Suppressor macrophage (primary cell): ENCODE measurements around the gene ZNF423.

Source experiments
- DNase-seq, 4 experiments: peaks; one replicate each; pipeline ENCODE4 v3.0.0-alpha.2; 2020 to 2022

ZNF423 gene

DNA sequence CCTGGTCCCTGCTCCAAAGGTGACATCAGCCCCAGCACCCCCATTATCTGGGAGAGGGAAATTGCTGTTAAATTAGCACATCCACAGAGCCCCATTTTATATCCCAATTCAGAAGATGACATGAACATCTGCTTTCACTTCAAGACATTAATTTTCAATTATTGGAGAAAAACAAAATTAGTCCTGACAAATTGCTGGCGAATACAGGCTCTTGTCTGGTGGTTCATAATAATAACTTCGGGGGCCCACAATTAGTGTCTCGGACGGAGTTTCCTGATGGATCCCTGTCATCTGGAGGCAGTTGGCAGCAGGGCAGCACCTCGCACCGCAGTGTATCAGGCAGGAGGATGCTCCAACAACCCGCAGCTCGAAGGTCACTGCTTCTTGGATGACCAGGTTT, 7.4 kb downstream of the ZNF423 start:
- no peak for DNase-seq

DNA sequence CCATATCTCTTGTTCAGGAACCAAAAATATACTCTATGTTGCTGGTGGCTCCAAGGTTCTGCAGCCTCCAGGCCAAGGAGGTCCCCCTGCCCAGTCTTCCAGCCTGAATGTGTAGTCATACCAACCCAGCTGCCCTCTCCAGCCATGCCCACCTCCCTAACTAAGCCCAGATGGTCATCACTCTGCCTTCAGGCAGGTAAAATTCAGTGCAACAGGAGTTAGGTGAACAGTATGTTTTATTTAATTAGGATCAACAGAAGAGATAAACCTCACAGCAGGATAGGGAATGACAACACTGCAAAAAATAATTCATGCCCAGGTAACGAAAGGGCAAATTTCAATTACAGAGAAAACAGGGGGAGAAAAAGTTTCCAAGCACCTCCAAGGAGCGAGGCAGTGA, 9.1 kb downstream of the ZNF423 start:
- DNase-seq, result no peak

- DNase-seq, result no peak
Observed at GRCh38 chr16:49844359-49844758, 11.6 kb downstream of the ZNF423 start.

- no peak for DNase-seq
Observed at GRCh38 chr16:49843758-49844157, 12.2 kb downstream of the ZNF423 start.

GRCh38 chr16:49842972-49843371, 12.9 kb downstream of the ZNF423 start:
- no peak for DNase-seq

- no peak for DNase-seq
Observed at GRCh38 chr16:49839017-49839825, 16.7 kb downstream of the ZNF423 start.

GRCh38 chr16:49838441-49839016, 17.4 kb downstream of the ZNF423 start:
- no peak for DNase-seq

- DNase-seq, result no peak
Observed at GRCh38 chr16:49837688-49838410, 18.1 kb downstream of the ZNF423 start.

DNA sequence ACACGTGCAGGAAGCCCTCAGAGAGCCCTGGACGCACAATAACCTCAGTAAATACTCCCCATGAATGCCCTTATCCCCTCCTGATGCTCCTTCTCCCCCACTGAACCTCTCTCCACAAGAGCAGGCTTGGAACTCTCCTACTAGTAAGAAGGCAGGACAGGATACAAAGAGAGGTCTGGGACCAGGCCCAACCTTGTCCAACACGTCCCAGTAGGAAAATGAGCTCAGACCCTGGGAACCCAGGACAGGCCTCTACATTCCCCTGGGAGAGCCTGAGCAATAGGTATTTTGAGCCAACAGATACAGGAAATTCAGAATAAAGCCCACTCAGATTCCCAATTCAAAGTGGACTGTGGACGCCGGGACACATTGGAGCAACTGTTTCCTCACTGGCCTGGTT, 19.2 kb downstream of the ZNF423 start:
- no peak for DNase-seq

DNA sequence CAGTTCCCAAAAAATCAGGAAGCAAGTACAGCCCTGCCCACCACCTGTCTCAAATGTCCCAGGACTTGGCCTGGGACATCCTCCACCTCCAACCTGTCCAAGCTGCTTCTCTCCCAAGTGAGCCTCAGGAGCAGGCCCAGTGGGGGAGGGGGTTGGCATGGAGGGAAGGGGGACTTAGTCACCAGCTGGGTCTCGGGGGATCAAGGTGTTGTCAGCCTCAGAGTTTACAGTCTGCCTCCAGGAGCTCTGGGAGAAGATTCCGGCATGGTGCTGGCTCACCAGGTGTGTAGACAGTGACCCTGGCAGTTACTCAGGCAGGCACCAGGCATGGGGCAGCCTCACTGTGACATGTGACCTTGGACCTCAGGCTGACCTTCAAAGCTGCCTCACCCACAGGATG, 19.7 kb downstream of the ZNF423 start:
- DNase-seq, result no peak

DNA sequence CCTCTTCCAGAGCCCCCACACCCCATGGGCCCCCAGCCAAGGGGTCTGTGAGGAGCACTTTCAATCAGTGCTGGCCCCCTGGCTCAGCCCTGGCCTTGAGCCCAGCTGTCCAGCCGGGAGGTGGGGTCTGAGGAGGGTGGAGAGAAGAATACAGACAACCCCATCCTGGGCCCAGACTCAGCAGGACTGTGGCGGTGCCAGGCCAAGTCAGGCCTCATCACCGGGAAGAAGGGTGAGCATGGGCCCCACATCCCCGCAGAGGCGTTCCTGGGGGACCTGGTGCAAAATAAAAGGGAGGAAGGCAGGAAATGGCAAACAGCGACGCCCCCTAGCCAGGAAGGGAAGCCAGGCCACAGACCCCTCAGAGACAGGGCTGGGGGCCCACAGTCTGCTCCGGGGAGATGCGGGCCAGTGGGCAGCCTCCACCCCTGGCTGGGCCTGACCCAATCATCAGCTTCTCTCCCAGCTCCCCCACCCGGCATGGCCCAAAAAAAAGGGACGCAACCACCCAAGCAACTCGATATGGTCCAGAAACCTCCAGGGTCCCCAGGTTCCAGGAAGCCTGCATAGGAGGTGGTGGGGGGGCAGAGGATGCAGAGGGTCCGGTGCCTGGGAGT, 20.6 kb downstream of the ZNF423 start:
- DNase-seq, result no peak

GRCh38 chr16:49834531-49835151, 21.3 kb downstream of the ZNF423 start:
- DNase-seq, result no peak

GRCh38 chr16:49833796-49834530, 21.9 kb downstream of the ZNF423 start:
- no peak for DNase-seq

DNA sequence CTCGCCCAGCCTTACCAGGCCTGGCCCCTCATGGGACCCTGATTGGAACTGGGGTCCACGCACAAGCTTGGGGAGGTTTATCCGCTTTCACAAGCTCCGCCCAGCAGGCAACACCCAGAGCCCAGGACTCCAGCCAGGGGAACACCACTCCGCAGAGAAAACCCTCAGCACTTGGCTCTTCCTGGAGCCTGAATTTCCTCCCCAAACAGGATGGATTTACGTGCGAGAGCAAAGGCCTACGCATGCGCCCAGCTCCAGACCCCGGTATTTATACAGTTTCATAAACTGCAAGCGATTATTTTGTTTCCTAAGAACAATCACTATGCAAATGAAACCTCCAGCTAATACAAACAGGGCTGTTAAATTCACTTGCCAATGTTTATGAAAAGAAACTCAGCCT, 22.8 kb downstream of the ZNF423 start:
- no peak for DNase-seq

- no peak for DNase-seq
Observed at GRCh38 chr16:49832177-49832576, 23.7 kb downstream of the ZNF423 start.

GRCh38 chr16:49830873-49831272, 25.0 kb downstream of the ZNF423 start:
- no peak for DNase-seq

GRCh38 chr16:49828533-49829267, 27.2 kb downstream of the ZNF423 start:
- no peak for DNase-seq

DNA sequence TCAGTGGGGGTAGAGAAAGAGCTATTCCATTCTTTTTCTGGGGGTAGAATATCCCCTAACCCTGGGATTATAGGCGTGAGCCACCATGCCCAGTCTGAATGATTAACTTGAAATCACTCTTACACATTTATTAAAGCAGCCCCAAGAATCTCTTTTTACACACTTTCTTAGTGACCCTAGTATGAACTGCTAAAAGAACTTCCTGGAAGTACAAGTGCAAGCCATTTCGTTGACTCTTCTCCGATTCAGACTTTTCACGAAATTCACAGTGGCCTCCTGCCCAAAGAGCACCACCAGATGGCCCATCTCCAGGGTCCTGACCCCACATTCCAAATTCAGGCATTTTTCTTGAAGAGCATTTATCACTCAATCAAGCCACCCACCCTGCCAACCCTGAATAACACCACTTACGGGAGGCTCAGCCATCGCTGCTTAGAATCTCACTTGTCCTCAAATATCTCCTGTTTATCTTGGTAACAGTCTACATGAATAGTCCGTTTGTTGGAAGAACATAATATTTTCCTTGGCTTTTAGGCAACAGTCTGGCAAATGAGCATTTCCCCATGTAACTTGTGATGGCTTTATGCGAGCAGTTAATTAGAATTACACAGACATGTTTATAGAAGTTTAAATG, 28.0 kb downstream of the ZNF423 start:
- DNase-seq, result no peak

- no peak for DNase-seq
Observed at GRCh38 chr16:49826515-49826914, 29.4 kb downstream of the ZNF423 start.

GRCh38 chr16:49825041-49825440, 30.9 kb downstream of the ZNF423 start:
- no peak for DNase-seq

GRCh38 chr16:49824593-49824992, 31.3 kb downstream of the ZNF423 start:
- DNase-seq, result no peak
